GM12864 (cell line): ENCODE results near the gene DZIP3.

ENCODE experiments used
- DNase-seq: peaks from one replicate; pipeline ENCODE4 v3.0.0-alpha.2; 2011; ENCODE audit warnings: low read depth
- H3K4me3 ChIP-seq: 2 replicates; pipeline ENCODE4 v1.5.1; 2011; ENCODE audit warnings: mild to moderate bottlenecking, low read depth, low read length, control low read depth
- CTCF ChIP-seq: IDR thresholded peaks from 2 replicates; pipeline ENCODE4 v1.5.1; 2011; ENCODE audit warnings: low read depth, mild to moderate bottlenecking, moderate library complexity, low read length, control low read depth, inconsistent platforms; ENCODE audit errors: missing control alignments

The DZIP3 gene

DNA sequence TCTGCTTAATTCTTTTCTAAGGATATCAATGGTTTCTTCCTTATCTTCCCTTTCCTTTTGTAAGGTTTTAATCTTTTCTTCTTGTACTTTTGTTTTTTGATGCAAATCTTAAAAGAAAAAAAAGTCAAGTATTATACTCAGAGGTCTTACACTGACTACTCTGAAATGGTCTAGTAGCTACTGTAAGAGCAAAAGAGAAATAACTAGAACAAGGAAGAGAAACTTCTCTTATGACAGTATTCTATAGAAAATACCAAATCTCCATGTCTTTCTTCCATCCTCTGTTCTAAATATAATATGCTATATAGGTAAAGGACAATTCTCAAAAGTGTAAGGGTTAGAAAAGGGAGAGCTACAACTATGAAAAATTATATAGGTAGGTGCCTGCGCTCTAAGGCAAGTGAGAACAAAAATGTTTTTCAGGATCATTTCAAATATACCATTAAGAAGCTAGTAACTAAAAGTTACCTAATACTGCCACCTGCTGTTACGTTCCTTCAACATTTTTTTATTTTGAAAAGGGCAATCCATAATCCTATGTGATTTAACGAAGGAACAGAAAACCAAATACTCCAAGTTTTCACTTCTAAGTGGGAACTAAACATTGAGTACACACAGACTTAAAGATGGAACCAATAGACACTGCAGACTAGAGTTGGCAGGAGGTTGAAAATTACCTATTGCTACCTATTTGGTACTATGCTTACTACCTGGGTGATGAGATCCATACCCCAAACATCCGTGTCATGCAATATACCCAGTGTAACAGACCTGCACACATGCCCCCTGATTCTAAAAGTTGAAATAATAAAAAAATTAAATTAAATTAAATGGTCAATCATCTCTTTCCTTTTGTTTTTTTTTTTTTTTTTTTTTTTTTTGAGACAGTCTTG is 37.0 kb upstream of the DZIP3 start:
- H3K4me3 ChIP-seq = no peak overlapping the region
- TF ChIP-seq CTCF = no peak
- peak; percentile 21 for DNase-seq

DNA sequence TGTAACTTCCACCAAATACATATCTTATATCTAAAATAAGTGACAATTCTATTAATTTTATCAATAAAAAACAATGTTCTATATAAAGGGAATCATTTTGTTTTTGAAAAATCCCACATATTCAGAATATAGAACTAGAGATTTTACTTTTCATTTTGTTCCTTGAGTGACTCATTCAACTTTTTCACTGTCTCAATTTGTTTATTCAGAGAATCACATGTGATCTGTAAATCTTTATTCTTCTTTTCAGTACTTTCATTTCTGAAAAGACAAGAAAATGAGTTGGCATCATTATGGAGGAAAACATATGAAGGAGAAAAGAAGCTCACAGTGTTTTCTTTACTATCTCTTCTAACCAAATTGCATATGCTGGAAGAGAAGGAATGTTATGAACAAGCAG is 35.3 kb upstream of the DZIP3 start:
- TF ChIP-seq CTCF = no peak
- H3K4me3 ChIP-seq = no peak overlapping the region
- no peak for DNase-seq

DNA sequence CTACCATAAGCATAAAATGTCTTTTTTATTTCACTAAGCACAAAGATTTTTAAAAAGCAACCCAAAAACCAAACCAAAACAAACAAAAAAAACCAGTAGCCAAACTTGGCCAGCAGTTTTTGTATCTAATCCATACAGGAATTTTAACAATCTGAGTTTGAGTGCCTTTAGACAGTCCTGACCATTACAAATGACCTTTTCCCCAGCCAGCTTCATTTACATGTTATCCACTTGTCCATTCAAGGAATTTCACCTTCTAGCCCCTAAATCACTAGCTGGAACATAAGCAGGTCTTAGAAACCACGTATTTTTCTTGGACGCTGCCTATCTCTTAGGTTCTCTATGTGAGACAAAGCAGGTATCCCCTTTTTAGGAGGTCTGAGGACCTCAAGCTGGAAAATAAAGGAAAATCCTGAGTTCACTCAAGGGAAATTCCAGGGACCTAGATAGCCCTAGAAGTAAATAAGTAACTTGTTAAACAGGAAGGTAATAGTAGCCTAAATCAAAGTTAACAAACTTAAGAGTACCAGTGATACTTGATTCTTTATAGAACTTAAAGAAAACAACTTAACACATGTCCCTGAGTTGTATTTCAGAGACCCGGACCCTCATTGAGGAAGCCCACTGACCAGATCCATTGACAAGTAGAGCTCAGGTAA is 34.5 kb upstream of the DZIP3 start:
- no peak overlapping the region for H3K4me3 ChIP-seq
- DNase-seq = no peak
- TF ChIP-seq CTCF = no peak

- H3K4me3 ChIP-seq = no peak overlapping the region
- DNase-seq = no peak
- TF ChIP-seq CTCF = no peak
Measured at GRCh38 chr3:108555966-108556581, 33.4 kb upstream of the DZIP3 start.

GRCh38 chr3:108562565-108562964 is 27.0 kb upstream of the DZIP3 start:
- TF ChIP-seq CTCF = no peak
- DNase-seq = no peak
- no peak overlapping the region for H3K4me3 ChIP-seq

GRCh38 chr3:108564564-108564963 is 25.0 kb upstream of the DZIP3 start:
- DNase-seq = no peak
- TF ChIP-seq CTCF = no peak

More at GRCh38 chr3:108564564-108564963, 25.0 kb upstream of the DZIP3 start:
- no peak overlapping the region for H3K4me3 ChIP-seq
